HG03432 (cell line): ENCODE measurements around the gene RRP8.

Source experiments
- ATAC-seq: cut with Tn5 transposase; IDR thresholded peaks from one replicate; pipeline ENCODE4 v1.9.1; 2021; ENCODE audit warnings: mild to moderate bottlenecking, moderate library complexity; ENCODE audit not compliant: unreplicated experiment

RRP8 gene

GRCh38 chr11:6619004-6619745 is 15.8 kb upstream of the RRP8 start, which contains the start of gene TPP1:
TSS of gene TPP1 (minus strand) at chr11:6619422. CDS start at chr11:6619400, 22 bp downstream.
- ATAC-seq = peak; percentile 99

GRCh38 chr11:6618117-6619003 is 14.9 kb upstream of the RRP8 start:
- ATAC-seq = peak; percentile 5

GRCh38 chr11:6617315-6617781 is 13.9 kb upstream of the RRP8 start:
- ATAC-seq = no peak

GRCh38 chr11:6616596-6617250 is 13.3 kb upstream of the RRP8 start:
- no peak for ATAC-seq

- no peak for ATAC-seq
Measured at GRCh38 chr11:6615882-6616585, 12.6 kb upstream of the RRP8 start.

GRCh38 chr11:6615046-6615445 is 11.6 kb upstream of the RRP8 start:
- no peak for ATAC-seq

- ATAC-seq = no peak
Measured at GRCh38 chr11:6614446-6614845, 11.0 kb upstream of the RRP8 start.

- no peak for ATAC-seq
Measured at GRCh38 chr11:6613496-6613895, 10.1 kb upstream of the RRP8 start.

- ATAC-seq = peak; percentile 93
Measured at GRCh38 chr11:6612213-6613041, 9.0 kb upstream of the RRP8 start, which contains the start of gene TAF10. TSS of gene TAF10 (minus strand) at chr11:6612216. CDS start at chr11:6612189, 27 bp downstream.

GRCh38 chr11:6611963-6612212 is 8.5 kb upstream of the RRP8 start:
- peak; percentile 15 for ATAC-seq

GRCh38 chr11:6611092-6611962 is 7.9 kb upstream of the RRP8 start:
- no peak for ATAC-seq

- no peak for ATAC-seq
Measured at GRCh38 chr11:6610591-6610990, 7.2 kb upstream of the RRP8 start.

- ATAC-seq = no peak
Measured at GRCh38 chr11:6609502-6610015, 6.1 kb upstream of the RRP8 start.

GRCh38 chr11:6608726-6609501 is 5.5 kb upstream of the RRP8 start:
- ATAC-seq = no peak

GRCh38 chr11:6608011-6608410 is 4.6 kb upstream of the RRP8 start:
- no peak for ATAC-seq

GRCh38 chr11:6607190-6607795 is 3.9 kb upstream of the RRP8 start:
- ATAC-seq = no peak

GRCh38 chr11:6606471-6607189 is 3.2 kb upstream of the RRP8 start:
- ATAC-seq = peak; percentile 47
